ENCODE data around the gene RBM47.

The RBM47 gene

DNA sequence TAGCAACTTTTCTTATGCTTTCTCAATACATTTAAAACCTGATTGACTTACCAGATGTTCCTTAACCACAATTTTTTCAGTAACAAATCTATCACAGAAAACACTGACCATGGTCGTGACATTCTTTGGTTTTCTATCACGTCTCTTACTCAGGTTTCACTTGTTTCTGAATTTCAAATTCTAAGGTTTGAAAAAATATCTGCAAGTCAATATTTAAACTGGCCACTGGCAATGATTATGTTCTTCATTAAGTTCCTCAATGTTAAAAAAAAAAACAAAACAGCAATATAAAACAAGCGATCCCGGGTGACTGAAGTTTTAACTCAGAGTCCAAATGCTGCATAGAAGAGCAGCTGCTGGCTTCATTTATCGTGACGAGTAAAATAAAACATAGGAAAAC lies 128.9 kb downstream of the RBM47 start:
- no peak for TF ChIP-seq TAF1 (IDR thresholded peaks at IDR 0.05; ENCODE audit: low read depth)
- no peak for TF ChIP-seq ZBTB7A (IDR thresholded peaks at IDR 0.05; ENCODE audit: low read depth)
- TF ChIP-seq YY1 (IDR thresholded peaks at IDR 0.05; ENCODE audit: low read depth): no peak
- TF ChIP-seq, protein P1, sequence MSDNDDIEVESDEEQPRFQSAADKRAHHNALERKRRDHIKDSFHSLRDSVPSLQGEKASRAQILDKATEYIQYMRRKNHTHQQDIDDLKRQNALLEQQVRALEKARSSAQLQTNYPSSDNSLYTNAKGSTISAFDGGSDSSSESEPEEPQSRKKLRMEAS (IDR thresholded peaks at IDR 0.05): no peak
- no peak for TF ChIP-seq CEBPB (IDR thresholded peaks at IDR 0.05)
- TF ChIP-seq, protein P2, sequence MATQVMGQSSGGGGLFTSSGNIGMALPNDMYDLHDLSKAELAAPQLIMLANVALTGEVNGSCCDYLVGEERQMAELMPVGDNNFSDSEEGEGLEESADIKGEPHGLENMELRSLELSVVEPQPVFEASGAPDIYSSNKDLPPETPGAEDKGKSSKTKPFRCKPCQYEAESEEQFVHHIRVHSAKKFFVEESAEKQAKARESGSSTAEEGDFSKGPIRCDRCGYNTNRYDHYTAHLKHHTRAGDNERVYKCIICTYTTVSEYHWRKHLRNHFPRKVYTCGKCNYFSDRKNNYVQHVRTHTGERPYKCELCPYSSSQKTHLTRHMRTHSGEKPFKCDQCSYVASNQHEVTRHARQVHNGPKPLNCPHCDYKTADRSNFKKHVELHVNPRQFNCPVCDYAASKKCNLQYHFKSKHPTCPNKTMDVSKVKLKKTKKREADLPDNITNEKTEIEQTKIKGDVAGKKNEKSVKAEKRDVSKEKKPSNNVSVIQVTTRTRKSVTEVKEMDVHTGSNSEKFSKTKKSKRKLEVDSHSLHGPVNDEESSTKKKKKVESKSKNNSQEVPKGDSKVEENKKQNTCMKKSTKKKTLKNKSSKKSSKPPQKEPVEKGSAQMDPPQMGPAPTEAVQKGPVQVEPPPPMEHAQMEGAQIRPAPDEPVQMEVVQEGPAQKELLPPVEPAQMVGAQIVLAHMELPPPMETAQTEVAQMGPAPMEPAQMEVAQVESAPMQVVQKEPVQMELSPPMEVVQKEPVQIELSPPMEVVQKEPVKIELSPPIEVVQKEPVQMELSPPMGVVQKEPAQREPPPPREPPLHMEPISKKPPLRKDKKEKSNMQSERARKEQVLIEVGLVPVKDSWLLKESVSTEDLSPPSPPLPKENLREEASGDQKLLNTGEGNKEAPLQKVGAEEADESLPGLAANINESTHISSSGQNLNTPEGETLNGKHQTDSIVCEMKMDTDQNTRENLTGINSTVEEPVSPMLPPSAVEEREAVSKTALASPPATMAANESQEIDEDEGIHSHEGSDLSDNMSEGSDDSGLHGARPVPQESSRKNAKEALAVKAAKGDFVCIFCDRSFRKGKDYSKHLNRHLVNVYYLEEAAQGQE (IDR thresholded peaks at IDR 0.05; ENCODE audit: low read depth): no peak
- TF ChIP-seq, protein P3, sequence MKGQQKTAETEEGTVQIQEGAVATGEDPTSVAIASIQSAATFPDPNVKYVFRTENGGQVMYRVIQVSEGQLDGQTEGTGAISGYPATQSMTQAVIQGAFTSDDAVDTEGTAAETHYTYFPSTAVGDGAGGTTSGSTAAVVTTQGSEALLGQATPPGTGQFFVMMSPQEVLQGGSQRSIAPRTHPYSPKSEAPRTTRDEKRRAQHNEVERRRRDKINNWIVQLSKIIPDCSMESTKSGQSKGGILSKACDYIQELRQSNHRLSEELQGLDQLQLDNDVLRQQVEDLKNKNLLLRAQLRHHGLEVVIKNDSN (IDR thresholded peaks at IDR 0.05): no peak
- TF ChIP-seq NFIC (IDR thresholded peaks at IDR 0.05): no peak
- TF ChIP-seq EGR1 (IDR thresholded peaks at IDR 0.05): no peak
- no peak for TF ChIP-seq EP300 (IDR thresholded peaks at IDR 0.05; ENCODE audit: borderline replicate concordance)
- no peak for TF ChIP-seq TEAD4 (IDR thresholded peaks at IDR 0.05)
- TF ChIP-seq TCF12 (IDR thresholded peaks at IDR 0.05; ENCODE audit: low read depth): no peak

DNA sequence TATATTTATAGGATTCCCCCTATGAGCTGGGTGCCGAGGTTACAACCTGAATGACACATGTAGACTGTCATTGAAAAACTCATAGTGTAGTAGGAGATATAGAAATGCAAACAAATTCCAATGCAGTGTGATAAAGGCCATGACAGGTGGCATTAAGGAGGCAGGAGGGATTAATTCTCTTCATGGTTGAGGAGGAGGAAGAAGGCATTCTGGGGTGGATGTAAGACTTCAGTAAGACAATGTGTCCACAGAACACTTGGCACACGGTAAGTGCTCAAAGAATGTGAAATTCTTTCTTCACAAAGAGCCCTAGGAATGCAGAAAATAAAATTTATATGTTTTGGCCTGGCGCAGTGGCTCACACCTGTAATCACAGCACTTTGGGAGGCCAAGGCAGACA lies 136.5 kb downstream of the RBM47 start:
- TF ChIP-seq ZBTB7A (IDR thresholded peaks at IDR 0.05; ENCODE audit: low read depth) (no peak), FOXM1 (IDR thresholded peaks at IDR 0.05; ENCODE audit: borderline replicate concordance, low read depth) (no peak), CREB1 (IDR thresholded peaks at IDR 0.05; ENCODE audit: low read depth) (no peak), TEAD4 (IDR thresholded peaks at IDR 0.05) (no peak), RAD21 (IDR thresholded peaks at IDR 0.05; ENCODE audit: low read depth) (no peak), EP300 (IDR thresholded peaks at IDR 0.05; ENCODE audit: borderline replicate concordance) (no peak), YY1 (IDR thresholded peaks at IDR 0.05; ENCODE audit: low read depth) (no peak), EGR1 (IDR thresholded peaks at IDR 0.05) (no peak), TCF12 (IDR thresholded peaks at IDR 0.05; ENCODE audit: low read depth) (no peak), CEBPB (IDR thresholded peaks at IDR 0.05) (no peak)
- TF ChIP-seq, protein P2 (IDR thresholded peaks at IDR 0.05; ENCODE audit: low read depth): no peak
- TF ChIP-seq, protein P3 (IDR thresholded peaks at IDR 0.05): no peak

DNA sequence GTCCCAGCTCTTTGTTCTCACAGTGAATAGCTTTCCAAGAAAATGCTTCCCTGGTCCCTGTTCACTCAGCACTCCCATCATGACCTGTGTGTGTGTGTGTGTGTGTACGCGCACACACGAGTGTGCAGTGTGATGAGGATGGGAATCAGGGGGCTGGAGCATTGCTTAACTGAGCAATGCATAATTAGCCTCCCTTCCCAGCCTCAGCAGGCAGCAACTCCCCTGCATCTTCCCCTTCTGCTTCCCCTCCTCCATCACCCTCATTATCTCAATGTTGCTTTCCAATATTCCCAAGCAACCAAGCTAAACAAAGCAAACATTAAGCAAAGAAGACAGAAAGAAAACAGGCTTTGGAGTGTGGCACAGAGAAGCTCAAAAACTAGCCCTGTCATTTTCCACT lies 137.0 kb downstream of the RBM47 start:
- TF ChIP-seq NFIC (IDR thresholded peaks at IDR 0.05) (no peak), RAD21 (IDR thresholded peaks at IDR 0.05; ENCODE audit: low read depth) (no peak), EP300 (IDR thresholded peaks at IDR 0.05; ENCODE audit: borderline replicate concordance) (no peak), TEAD4 (IDR thresholded peaks at IDR 0.05) (no peak), FOXM1 (IDR thresholded peaks at IDR 0.05; ENCODE audit: borderline replicate concordance, low read depth) (no peak), EGR1 (IDR thresholded peaks at IDR 0.05) (no peak), CEBPB (IDR thresholded peaks at IDR 0.05) (no peak), TAF1 (IDR thresholded peaks at IDR 0.05; ENCODE audit: low read depth) (no peak), YY1 (IDR thresholded peaks at IDR 0.05; ENCODE audit: low read depth) (no peak), TCF12 (IDR thresholded peaks at IDR 0.05; ENCODE audit: low read depth) (no peak)
- TF ChIP-seq, protein P1 (IDR thresholded peaks at IDR 0.05): no peak
- TF ChIP-seq, protein P3 (IDR thresholded peaks at IDR 0.05): no peak

DNA sequence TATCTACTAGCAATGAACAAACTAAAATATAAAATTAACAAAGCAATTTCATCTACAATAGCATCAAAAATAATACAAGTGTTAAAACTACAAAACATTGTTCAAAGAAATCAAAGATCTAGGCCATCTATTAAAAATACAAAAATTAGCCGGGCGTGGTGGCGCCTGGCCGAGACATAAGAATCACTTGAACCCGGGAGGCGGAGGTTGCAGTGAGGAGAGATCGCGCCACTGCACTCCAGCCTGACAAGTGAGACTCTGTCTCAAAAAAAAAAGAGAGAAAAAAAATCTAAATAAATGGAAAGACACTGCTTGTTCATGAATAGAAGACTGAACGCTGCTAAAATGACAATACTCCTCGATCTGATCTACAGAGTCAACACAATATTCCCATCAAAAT lies 139.2 kb downstream of the RBM47 start:
- TF ChIP-seq FOXM1 (IDR thresholded peaks at IDR 0.05; ENCODE audit: borderline replicate concordance, low read depth) (no peak), EP300 (IDR thresholded peaks at IDR 0.05; ENCODE audit: borderline replicate concordance) (no peak), TCF12 (IDR thresholded peaks at IDR 0.05; ENCODE audit: low read depth) (no peak)
- TF ChIP-seq, protein P1 (IDR thresholded peaks at IDR 0.05): no peak

DNA sequence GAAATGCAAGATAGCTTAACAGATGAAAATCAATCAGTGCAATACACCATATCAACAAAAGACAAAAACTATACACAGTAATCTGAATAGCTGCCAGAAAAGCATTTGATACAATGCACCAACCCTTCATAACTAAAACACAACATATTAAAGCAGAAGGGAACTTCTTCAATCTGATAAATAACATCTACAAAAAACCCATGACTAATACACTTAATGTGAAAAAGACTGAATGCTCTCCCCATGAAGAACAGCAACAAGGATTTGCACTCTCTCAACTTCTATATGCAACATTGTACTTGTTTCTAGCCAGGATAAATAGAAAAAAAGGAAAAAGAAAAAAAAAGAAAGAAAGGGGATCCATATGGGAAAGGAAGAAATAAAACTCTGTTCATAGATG lies 139.7 kb downstream of the RBM47 start:
- TF ChIP-seq, protein P3 (IDR thresholded peaks at IDR 0.05): no peak
- TF ChIP-seq NFIC (IDR thresholded peaks at IDR 0.05): no peak
- TF ChIP-seq, protein P2 (IDR thresholded peaks at IDR 0.05; ENCODE audit: low read depth): no peak
- no peak for TF ChIP-seq ZBTB7A (IDR thresholded peaks at IDR 0.05; ENCODE audit: low read depth)
- TF ChIP-seq TCF12 (IDR thresholded peaks at IDR 0.05; ENCODE audit: low read depth): no peak
- no peak for TF ChIP-seq FOXM1 (IDR thresholded peaks at IDR 0.05; ENCODE audit: borderline replicate concordance, low read depth)
- TF ChIP-seq TAF1 (IDR thresholded peaks at IDR 0.05; ENCODE audit: low read depth): no peak
- TF ChIP-seq, protein P1 (IDR thresholded peaks at IDR 0.05): no peak
- TF ChIP-seq RAD21 (IDR thresholded peaks at IDR 0.05; ENCODE audit: low read depth): no peak
- no peak for TF ChIP-seq CREB1 (IDR thresholded peaks at IDR 0.05; ENCODE audit: low read depth)
- no peak for TF ChIP-seq EGR1 (IDR thresholded peaks at IDR 0.05)
- TF ChIP-seq EP300 (IDR thresholded peaks at IDR 0.05; ENCODE audit: borderline replicate concordance): no peak
- no peak for TF ChIP-seq TEAD4 (IDR thresholded peaks at IDR 0.05)
- TF ChIP-seq CEBPB (IDR thresholded peaks at IDR 0.05): no peak
- no peak for TF ChIP-seq YY1 (IDR thresholded peaks at IDR 0.05; ENCODE audit: low read depth)
